Stimulated activated memory B cell treated with anti-CD40 and anti-IgM and Interleukin-4, amounts not matched to agents 10 μg/mL and 1 μg/mL and 100 μg/mL, for 72 hours (primary cell): Measurements from ENCODE around the gene COBL.
"Not testable (repeated sequence)": the region's sequence is repeated elsewhere in the genome, so short reads cannot be mapped to it uniquely, and the experiment has no call there.

ENCODE experiments used
- ATAC-seq: fragments of 150-1000 bp; cut with Tn5 transposase; 2 replicates; pipeline ENCODE4 v1.10.0; 2021
- H3K27ac Mint-ChIP-seq: one replicate; pipeline ENCODE4 v1.8.0; 2022; ENCODE audit warnings: mild to moderate bottlenecking, mixed read lengths
- H3K27me3 Mint-ChIP-seq: one replicate; pipeline ENCODE4 v1.8.0; 2022; ENCODE audit warnings: mixed read lengths
- H3K36me3 Mint-ChIP-seq: one replicate; pipeline ENCODE4 v1.8.0; 2022; ENCODE audit warnings: mixed read lengths
- H3K4me1 Mint-ChIP-seq: one replicate; pipeline ENCODE4 v1.8.0; 2022; ENCODE audit warnings: mixed read lengths
- H3K4me3 Mint-ChIP-seq: one replicate; pipeline ENCODE4 v1.8.0; 2022; ENCODE audit warnings: mild to moderate bottlenecking, moderate library complexity, mixed read lengths
- H3K9me3 Mint-ChIP-seq: one replicate; pipeline ENCODE4 v1.8.0; 2022; ENCODE audit warnings: mixed read lengths

COBL gene

DNA sequence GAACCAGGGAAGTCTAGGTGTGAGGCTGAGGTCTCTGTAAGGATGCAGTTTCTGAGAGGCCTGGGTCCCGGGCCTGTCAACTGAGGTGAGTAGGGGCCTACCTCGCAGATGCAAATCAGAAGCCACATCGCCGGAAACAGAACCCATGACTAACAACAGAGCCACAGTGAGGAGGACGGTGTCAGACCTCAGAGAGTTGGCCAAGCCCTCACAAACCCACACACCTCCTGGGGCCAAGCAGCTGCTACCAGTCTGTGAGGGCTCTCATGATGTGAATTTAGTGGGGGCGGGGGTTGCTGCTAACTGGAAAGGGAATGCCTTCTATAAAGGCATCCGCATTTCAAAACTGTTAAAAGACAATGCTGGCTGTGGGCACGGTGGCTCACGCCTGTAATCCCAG lies 103.0 kb downstream of the COBL start:
- Mint-ChIP-seq H3K9me3 (no peaks in the 10 kb centered on the region), H3K4me3 (no peak overlapping the region), H3K27ac (no peak overlapping the region), H3K4me1 (no peaks in the 10 kb centered on the region), H3K36me3 (no peaks in the 10 kb centered on the region), H3K27me3 (no peaks in the 10 kb centered on the region)
- ATAC-seq = no peak

DNA sequence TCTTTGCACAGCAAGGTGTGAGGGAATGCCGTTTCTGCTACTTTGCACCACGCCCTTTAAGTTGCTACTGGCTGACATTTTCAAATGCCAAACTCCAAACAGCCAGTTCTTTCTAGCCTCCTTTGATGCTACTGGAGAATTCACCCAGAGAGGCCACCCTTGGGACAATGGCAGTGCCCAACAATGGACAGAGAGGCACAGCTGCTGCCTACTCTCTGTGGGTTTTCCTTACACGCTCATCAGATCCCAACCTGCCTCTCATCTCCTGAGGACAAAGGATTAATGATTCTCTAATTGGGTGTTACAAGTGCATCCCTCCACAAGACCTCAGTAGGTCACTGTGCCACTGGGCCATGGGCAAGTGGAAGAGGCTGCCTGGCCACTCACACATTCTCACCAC lies 105.8 kb downstream of the COBL start:
- Mint-ChIP-seq H3K27me3 (no peaks in the 10 kb centered on the region), H3K36me3 (no peaks in the 10 kb centered on the region), H3K9me3 (peaks cover 3% of the 10 kb centered on the region), H3K4me3 (no peak overlapping the region), H3K27ac (no peak overlapping the region), H3K4me1 (no peaks in the 10 kb centered on the region)
- no peak for ATAC-seq

DNA sequence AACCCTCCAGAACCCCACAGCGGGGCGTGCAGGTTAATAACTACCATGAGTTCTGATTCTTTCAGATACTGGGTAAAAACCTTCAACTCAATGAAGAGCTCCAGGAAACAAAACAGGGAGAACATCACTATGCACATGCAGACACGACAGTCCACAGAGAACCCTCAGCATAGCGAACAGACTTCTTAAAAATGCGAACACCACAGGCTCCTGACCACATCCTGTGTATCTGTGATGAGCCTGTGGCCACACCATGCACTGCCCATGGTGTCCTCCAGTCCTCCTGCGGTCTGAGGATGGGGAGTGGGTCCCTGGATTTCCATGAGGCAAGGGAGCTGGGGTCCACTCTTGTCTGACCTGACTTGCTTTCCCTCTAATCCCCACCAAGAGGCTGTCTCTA lies 107.2 kb downstream of the COBL start:
- Mint-ChIP-seq H3K4me3 (no peak overlapping the region), H3K27me3 (no peaks in the 10 kb centered on the region)
- no peak for ATAC-seq

DNA sequence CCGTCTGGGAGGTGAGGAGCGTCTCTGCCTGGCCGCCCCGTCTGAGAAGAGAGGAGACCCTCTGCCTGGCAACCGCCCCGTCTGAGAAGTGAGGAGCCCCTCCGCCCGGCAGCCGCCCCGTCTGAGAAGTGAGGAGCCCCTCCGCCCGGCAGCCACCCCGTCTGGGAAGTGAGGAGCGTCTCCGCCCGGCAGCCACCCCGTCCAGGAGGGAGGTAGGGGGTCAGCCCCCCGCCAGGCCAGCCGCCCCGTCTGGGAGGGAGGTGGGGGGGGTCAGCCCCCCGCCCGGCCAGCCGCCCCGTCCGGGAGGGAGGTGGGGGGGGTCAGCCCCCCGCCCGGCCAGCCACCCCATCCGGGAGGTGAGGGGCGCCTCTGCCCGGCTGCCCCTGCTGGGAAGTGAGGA lies 108.5 kb downstream of the COBL start:
- H3K36me3 Mint-ChIP-seq, H3K4me1 Mint-ChIP-seq, H3K9me3 Mint-ChIP-seq, H3K27ac Mint-ChIP-seq, ATAC-seq, H3K27me3 Mint-ChIP-seq, H3K4me3 Mint-ChIP-seq: not testable (repeated sequence)

More for the DNA sequence above, 107.2 kb downstream of the COBL start:
- Mint-ChIP-seq H3K27ac (no peak overlapping the region), H3K9me3 (peaks cover 3% of the 10 kb centered on the region), H3K36me3 (no peaks in the 10 kb centered on the region), H3K4me1 (no peaks in the 10 kb centered on the region)

DNA sequence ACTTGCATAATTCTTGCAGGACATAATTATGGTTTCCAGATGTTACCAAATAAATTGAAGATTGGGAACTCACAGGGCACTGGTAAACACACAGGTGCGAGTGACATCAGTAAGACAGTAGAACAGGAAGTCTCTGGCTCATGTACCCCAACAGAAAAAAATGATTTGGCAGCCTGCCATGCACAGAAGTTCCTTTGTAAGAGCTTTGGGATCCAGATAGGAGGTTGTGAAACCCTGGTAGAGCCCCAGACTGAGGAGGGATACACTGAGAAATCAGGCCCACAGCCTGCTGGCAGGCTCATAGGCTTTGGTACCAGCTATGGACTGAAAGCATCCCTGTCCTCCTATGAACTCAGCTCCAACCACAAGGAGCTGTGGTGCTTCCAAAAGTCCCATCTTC lies 118.0 kb downstream of the COBL start:
- no peak for ATAC-seq
- Mint-ChIP-seq H3K27me3 (peaks cover 44% of the 10 kb centered on the region), H3K27ac (no peak overlapping the region), H3K4me3 (no peak overlapping the region), H3K4me1 (no peaks in the 10 kb centered on the region), H3K9me3 (peaks cover 8% of the 10 kb centered on the region), H3K36me3 (no peaks in the 10 kb centered on the region)

DNA sequence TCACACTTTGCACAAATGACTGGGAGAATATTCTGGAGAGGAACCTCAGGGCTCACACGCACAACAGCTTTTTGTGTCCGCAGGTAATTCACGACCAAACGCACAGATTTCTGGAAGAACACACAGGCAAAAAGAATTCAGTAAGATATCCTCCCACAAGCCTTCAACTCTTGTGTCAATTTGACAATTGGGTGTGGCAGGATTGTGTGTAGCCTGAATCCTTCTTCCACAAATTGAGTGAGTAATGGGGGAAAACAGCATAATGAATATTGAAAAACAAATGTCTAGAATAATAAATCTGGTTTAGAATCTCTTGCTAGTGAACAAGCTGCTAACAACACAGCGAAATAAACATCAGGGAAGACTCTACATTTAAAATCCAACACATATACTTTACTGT lies 125.6 kb downstream of the COBL start:
- H3K27ac Mint-ChIP-seq = no peak overlapping the region
- no peak overlapping the region for H3K4me3 Mint-ChIP-seq
- H3K36me3 Mint-ChIP-seq = no peaks in the 10 kb centered on the region
- no peaks in the 10 kb centered on the region for H3K4me1 Mint-ChIP-seq
- ATAC-seq = no peak
- H3K9me3 Mint-ChIP-seq = no peaks in the 10 kb centered on the region
- no peaks in the 10 kb centered on the region for H3K27me3 Mint-ChIP-seq

DNA sequence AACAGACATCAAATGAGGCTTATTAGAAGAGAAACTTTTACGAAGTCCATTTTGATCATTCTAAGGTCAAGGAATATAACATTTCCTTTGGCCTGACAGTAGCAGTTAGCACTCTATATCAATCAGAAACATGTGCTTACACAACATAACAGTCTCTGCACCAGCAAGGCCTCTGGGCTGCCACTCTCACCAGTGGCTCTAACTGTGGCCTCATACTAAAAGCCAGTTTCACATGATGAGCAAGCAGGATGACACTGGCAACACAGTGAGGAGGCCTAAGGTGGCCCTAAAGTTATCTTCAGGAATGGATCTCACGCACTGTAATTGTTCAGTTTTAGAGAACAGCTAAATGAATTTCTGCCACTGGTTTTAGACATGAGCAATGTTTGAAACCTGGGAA lies 126.8 kb downstream of the COBL start:
- no peak for ATAC-seq
- Mint-ChIP-seq H3K4me1 (no peaks in the 10 kb centered on the region), H3K9me3 (no peaks in the 10 kb centered on the region), H3K27ac (no peak overlapping the region), H3K36me3 (no peaks in the 10 kb centered on the region), H3K27me3 (no peaks in the 10 kb centered on the region), H3K4me3 (no peak overlapping the region)

DNA sequence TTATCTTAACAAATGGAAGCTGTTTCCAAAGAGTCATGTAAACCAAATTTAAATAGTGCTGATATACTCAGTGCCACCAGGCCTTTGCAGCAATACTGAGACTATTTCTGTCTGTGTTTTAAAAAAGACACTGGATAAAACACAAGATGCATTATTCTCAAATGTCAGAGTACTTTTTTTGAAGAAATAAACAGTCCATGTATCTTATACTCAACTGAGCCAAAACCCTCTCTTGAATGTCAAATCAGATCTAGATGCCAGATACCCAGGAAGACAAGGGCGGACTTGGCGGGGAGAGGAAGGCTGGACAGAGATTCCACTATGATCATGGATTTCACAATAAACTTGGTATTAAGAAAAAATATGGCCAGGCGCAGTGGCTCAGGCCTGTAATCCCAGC lies 127.6 kb downstream of the COBL start:
- H3K4me3 Mint-ChIP-seq = no peak overlapping the region
- no peaks in the 10 kb centered on the region for H3K4me1 Mint-ChIP-seq
- H3K27ac Mint-ChIP-seq = no peak overlapping the region
- no peak for ATAC-seq
- H3K27me3 Mint-ChIP-seq = no peaks in the 10 kb centered on the region
- no peaks in the 10 kb centered on the region for H3K9me3 Mint-ChIP-seq
- H3K36me3 Mint-ChIP-seq = no peaks in the 10 kb centered on the region

DNA sequence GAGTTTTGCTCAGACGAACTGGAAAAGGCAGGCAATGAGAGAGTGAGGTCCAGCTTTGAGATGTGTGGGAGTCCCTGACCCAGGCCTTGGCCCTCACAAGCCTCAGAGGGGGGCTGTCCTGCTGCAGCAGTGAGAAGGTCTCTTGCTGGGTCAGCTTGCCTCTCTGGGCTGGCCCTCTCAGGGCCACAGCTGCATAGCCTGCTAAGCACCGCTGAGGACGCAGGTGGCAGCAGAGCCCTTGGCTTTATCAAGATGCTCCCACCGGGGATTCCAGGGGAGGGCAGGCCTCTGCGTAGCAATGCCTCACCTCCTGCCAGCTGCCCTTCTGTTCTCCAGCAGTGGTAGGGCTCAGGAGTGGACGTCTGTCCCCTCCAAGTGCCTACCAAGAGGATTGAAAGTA lies 128.7 kb downstream of the COBL start:
- H3K36me3 Mint-ChIP-seq = no peaks in the 10 kb centered on the region
- no peak overlapping the region for H3K27ac Mint-ChIP-seq
- no peaks in the 10 kb centered on the region for H3K4me1 Mint-ChIP-seq
- H3K4me3 Mint-ChIP-seq = no peak overlapping the region
- H3K9me3 Mint-ChIP-seq = no peaks in the 10 kb centered on the region
- H3K27me3 Mint-ChIP-seq = no peaks in the 10 kb centered on the region
- peak; percentile 34 for ATAC-seq

DNA sequence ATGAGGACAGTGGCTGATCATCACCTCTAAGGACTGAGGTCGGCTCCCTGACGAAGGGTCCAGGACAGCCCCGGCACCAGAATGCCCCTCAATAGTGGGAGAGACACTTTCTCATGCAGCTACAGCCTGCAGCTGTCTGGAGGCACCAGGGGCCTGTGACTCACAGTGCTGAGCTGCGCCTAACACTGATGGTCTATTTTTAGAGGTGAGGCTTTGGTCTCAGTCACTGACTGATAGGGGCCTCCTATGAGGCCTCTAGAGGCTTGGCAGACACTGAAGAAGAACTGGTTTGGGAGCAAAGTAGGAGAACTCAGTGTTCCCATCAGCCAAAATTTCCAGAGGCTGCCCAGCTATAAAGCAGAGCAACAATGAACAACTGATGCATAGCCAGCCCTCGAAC lies 130.1 kb downstream of the COBL start:
- Mint-ChIP-seq H3K27me3 (no peaks in the 10 kb centered on the region), H3K9me3 (no peaks in the 10 kb centered on the region), H3K36me3 (no peaks in the 10 kb centered on the region), H3K4me1 (no peaks in the 10 kb centered on the region), H3K4me3 (no peak overlapping the region), H3K27ac (no peak overlapping the region)
- ATAC-seq = no peak

DNA sequence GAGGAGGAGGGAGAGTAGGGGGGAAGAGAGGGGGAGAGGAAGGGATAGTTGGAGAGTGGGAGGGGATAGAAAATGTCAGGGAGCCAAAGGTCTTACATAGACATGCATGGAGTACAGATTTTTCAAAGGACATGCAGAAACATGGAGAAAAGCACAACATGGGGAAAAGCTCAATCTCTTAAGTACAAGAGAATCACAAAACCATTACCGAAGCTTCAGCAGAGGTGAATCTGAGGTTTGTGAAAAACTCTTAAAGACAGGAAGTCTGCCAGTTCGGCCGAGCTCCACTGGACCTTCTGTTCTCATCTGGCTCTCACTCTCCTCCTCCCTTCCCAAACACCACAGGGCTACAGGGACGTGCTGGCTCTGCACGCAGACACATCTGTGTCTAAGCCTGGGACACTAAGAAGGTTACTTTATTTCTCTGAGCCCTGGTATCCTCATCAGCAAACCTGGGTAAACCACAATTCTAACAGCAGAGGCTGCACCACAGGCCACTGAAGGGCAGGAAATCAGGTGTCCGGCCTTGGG lies 133.9 kb downstream of the COBL start:
- ATAC-seq = no peak
- no peak overlapping the region for H3K4me3 Mint-ChIP-seq
- no peaks in the 10 kb centered on the region for H3K27me3 Mint-ChIP-seq
- H3K27ac Mint-ChIP-seq = no peak overlapping the region
- no peaks in the 10 kb centered on the region for H3K36me3 Mint-ChIP-seq
- H3K4me1 Mint-ChIP-seq = no peaks in the 10 kb centered on the region
- H3K9me3 Mint-ChIP-seq = no peaks in the 10 kb centered on the region

DNA sequence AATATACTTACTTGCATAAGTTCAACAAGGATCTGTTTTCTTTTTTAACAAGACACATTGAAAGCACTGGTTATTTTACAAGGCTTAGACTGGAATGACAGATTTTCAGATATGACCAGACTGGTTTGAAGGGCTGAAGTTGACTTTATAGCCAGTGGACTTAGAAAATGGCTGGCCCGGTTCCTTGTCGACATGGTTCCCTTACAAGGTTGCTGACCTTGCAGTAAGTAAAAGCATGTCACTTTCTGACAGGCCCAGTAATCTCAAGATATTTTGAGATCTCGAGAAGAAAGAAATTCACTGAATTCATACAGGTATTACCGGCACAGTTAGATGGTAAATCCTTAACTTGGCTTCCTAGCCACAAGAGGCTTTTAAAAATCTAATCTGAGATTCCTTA lies 136.5 kb downstream of the COBL start:
- Mint-ChIP-seq H3K9me3 (no peaks in the 10 kb centered on the region), H3K4me1 (no peaks in the 10 kb centered on the region), H3K4me3 (no peak overlapping the region), H3K27ac (no peak overlapping the region), H3K27me3 (no peaks in the 10 kb centered on the region), H3K36me3 (no peaks in the 10 kb centered on the region)
- ATAC-seq = no peak

DNA sequence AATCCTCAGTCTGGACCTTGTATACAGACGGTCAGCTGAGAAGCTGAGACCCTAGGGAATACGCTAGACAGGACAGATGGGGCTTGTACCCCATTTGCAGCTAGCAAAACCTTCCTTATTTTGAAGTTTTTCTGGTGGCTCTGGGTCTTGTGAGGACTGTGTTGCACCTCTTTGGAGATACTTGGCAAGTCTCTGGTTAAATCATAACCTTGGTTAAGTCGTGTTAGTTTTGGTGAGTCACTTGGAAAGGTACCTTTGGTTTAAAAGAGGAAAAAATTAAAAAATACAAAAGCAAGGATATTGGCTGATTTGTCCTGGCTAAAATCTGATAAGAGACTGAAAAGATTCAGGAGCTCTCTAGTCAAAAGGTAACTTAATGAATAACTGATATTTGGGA lies 140.6 kb downstream of the COBL start:
- no peaks in the 10 kb centered on the region for H3K36me3 Mint-ChIP-seq
- no peak overlapping the region for H3K4me3 Mint-ChIP-seq
- H3K27me3 Mint-ChIP-seq = no peaks in the 10 kb centered on the region
- H3K27ac Mint-ChIP-seq = no peak overlapping the region
- ATAC-seq = no peak
- no peaks in the 10 kb centered on the region for H3K4me1 Mint-ChIP-seq
- no peaks in the 10 kb centered on the region for H3K9me3 Mint-ChIP-seq

DNA sequence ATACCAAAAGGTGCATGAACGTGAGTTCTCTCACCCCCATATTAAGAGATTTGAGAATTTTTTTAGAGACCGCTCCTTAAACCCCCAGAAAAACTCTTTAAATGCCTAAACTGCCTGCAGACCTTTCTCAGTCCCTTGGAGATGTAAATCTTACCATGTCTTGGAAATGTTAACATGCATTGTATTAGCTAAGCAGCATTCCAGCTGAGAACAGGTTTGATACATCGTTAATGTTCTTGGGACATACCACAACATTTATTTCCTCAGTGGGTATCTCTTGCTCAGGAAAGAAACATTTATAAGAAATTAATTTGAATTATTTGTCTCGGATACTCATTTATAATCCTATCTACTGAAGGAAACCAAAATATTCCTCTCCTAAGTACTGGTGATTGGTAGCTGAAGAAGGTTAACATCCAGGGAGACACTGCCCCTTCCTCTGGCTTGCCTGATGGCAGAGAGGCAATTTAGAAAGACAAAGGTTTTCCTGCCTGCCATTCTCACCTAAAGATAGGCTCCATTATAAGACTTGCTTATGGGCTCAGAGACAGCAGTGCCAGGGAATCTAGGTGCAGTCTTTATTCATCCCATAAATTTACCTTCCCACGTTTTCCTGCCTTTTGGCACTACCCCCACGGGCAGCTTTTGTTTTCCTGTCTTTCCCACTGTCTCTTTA lies 141.2 kb downstream of the COBL start:
- Mint-ChIP-seq H3K9me3 (no peaks in the 10 kb centered on the region), H3K4me3 (no peak overlapping the region), H3K27me3 (no peaks in the 10 kb centered on the region), H3K36me3 (no peaks in the 10 kb centered on the region), H3K27ac (no peak overlapping the region), H3K4me1 (no peaks in the 10 kb centered on the region)
- ATAC-seq = no peak

DNA sequence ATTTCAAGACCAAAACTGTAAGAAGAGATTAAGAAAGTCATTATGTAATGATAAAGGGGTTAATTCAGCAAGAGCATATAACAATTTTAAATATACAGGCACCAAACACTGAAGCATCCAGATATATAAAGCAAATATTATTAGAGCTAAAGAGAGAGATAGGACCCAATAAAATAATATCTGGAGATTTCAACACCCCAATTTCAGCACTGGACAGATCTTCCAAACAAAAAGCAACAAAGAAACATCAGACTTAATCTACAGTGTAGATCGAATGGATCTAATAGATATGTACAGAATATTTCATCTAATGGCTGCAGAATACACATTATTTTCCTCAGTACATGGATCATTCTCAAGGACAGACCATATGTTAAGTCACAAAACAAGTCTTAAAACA lies 151.3 kb downstream of the COBL start:
- ATAC-seq = no peak

DNA sequence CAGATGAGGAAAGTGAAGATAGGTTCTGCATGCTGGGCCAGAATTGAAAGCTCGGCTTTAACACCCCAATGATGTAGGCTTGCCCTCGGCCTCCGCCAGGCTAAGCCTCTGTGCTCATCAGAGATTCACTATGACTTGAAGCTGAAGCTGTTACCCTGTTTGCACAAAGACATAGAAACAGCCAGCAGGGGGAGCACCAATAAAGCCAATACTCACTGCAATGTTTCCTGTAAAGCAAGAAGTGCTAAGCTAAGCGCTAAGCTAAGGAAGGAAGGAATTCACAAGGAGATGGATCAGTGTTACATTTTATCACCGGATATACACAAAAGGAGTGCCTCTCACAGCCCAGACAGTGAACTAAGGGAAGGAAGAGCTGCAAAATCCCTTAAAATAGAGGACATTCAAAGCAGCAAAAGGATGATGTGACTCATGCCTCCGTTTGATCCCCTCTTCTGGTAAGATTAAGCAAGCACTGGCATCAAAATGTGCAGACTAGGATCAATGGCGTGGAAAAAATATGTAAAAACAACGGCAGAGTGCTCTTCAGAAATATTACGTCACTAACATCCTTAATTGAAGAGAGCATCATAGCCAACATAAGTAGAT lies 153.8 kb downstream of the COBL start:
- Mint-ChIP-seq H3K4me3 (no peak overlapping the region), H3K27me3 (peaks cover 56% of the 10 kb centered on the region), H3K4me1 (no peaks in the 10 kb centered on the region), H3K27ac (no peak overlapping the region), H3K36me3 (no peaks in the 10 kb centered on the region), H3K9me3 (peaks cover 6% of the 10 kb centered on the region)
- peak; percentile 83 for ATAC-seq

More for the DNA sequence above, 151.3 kb downstream of the COBL start:
- H3K4me1 Mint-ChIP-seq = no peaks in the 10 kb centered on the region
- H3K36me3 Mint-ChIP-seq = no peaks in the 10 kb centered on the region
- H3K9me3 Mint-ChIP-seq = peaks cover 6% of the 10 kb centered on the region
- H3K4me3 Mint-ChIP-seq = no peak overlapping the region
- no peak overlapping the region for H3K27ac Mint-ChIP-seq
- H3K27me3 Mint-ChIP-seq = peaks cover 46% of the 10 kb centered on the region
